GM18526 (cell line): Measurements from ENCODE around the gene TOMT.
A peak's percentile ranks its signal among the peaks of the same experiment; 100 is the strongest.

ENCODE experiments used
- POLR2A ChIP-seq: IDR thresholded peaks from 3 replicates; pipeline ENCODE4 v1.6.1; 2011; ENCODE audit not compliant: insufficient read length; ENCODE audit errors: extremely low read depth

The TOMT gene, protein sequence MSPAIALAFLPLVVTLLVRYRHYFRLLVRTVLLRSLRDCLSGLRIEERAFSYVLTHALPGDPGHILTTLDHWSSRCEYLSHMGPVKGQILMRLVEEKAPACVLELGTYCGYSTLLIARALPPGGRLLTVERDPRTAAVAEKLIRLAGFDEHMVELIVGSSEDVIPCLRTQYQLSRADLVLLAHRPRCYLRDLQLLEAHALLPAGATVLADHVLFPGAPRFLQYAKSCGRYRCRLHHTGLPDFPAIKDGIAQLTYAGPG

DNA sequence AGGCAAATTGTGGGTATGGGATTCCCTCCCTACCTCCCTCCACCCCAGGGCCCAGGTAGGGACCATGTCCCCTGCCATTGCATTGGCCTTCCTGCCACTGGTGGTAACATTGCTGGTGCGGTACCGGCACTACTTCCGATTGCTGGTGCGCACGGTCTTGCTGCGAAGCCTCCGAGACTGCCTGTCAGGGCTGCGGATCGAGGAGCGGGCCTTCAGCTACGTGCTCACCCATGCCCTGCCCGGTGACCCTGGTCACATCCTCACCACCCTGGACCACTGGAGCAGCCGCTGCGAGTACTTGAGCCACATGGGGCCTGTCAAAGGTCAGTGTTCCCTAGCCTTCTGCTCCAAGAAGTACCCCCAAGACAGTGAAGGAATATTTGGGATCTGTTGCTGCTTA is at the start of gene TOMT:
TOMT (plus strand) TSS at position 37 of the 400 bp plus-strand sequence; CDS start at position 65, 28 bp downstream.
- TF ChIP-seq POLR2A = no peak

DNA sequence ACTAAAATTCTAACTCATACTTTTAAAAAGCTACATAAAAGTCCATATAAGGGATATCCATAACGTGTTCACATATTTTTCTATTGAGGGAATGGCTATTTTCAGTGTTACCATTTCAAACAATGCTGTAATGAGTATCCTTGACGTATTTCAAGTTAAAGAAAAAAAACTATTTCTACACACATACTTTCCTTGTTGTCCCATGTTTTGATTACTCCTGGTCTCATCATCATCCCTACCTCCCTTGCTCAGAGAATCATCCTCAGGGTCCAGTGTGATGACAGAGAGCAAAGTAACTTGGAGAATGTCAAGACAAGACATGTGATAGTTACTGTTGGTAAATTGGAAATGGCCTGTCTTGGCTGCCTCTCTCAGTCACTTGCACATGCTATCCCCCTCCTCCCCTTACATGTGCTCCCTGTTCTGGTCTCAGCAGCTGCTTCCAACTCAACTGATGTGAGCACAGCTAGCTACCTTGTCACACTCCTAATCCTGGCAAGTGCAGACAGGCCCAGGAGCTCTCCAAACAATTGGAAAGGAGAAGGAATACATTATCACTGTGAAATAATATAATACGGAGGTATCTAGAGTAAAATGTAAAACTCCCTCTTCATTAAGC is 47.2 kb upstream of the TOMT start:
- TF ChIP-seq POLR2A = no peak

DNA sequence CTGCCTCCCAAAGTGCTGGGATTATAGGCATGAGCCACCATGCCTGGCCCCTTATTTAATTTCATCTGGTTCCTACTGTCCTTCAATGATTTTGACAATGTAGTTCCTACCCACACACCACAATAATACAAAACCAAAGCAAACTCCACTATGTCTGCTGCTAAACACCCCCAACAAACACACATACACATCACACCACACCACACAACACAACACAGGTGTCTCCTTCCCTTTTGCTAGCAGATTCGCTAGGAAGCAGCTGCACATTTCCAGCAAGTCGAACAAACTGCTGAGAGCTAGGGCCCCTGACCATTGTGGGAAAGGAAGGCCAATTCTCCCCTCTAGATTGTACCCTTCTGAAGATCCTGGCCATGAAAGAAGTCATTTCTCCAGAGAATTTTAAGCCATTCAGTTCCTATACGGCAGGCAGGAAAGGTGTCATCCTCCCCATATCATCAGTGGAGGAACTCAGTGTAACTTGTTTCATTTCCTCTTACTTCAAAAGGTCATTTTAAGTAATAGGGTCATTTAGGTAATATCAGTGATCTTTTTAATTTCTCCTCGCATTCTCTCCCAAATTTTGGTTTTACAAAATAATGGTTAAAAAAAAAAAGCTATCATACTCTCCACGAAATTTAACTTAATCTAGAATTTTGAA is 43.9 kb upstream of the TOMT start:
- no peak for TF ChIP-seq POLR2A

DNA sequence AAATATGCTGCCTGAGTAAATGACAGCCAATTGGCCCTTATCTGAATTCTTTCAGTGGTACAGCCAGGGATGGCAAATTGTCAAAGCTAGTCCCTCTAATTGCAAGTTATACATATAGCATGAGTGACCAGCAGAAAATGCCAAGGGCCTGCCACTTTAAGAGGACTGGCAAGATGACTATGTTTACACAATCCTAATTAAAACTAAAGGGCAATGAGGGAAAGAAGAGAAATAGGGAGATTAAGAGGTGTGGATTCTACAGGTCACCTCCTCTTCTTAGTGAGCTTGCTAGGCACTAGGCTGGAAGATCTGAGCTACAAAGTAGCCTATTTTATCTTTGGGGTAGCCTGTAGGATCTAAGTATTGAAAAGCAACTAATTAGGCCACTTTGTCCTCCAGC is 38.9 kb upstream of the TOMT start:
- no peak for TF ChIP-seq POLR2A

DNA sequence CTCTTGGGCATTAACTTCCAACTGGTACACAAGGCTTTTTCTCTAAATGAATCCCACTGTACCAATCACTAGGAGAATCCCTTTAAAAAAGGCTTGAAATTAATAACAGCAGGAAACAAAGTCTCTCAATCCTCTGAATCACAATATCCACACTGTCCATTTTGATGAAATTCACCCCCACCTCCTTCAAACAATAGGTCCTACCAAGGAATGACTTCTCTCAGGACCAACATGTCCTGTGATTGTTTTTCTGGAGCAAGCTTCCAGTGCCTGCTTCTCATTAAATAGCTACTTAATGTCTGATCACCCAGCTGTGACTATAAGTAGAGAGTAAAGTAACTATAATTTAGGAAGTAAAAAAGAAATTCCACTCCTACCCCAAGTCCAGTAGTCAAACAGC is 38.5 kb upstream of the TOMT start:
- no peak for TF ChIP-seq POLR2A

DNA sequence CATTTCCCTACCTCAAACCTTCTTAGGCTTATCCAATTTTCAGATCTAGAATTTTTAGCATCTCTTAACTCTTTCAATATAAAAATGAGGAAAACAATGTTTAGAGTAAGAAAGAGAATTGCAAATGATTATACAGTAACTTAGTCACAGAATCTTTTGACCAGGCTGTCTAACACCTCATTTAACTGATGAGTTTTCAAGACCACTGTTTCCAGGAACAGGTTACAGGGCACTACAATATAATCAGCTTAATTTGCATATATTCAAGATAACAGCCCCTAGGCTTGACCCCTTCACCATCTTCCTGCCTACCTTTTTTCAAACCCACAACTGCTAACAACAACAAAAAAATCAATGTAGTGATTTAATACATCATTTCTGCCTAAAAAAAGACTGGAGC is 38.0 kb upstream of the TOMT start:
- no peak for TF ChIP-seq POLR2A

DNA sequence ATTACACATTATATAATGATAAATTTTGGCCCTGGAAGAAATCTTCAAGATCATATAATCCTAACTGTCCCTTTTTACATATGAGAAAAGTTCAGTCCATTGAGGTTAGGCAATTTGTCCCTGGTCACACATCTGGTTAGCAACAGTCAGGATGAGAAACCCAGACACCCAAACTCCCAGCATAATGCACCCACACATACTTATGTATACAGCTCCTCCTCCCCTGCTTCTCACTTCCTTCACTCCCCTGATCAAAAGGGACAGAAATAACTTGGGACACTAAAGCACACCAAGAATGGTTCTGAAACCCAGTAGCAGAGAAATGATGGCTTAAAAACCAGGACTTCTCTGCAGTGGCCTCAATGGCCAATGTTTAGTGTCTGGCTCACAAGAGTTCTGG is 36.5 kb upstream of the TOMT start:
- no peak for TF ChIP-seq POLR2A

DNA sequence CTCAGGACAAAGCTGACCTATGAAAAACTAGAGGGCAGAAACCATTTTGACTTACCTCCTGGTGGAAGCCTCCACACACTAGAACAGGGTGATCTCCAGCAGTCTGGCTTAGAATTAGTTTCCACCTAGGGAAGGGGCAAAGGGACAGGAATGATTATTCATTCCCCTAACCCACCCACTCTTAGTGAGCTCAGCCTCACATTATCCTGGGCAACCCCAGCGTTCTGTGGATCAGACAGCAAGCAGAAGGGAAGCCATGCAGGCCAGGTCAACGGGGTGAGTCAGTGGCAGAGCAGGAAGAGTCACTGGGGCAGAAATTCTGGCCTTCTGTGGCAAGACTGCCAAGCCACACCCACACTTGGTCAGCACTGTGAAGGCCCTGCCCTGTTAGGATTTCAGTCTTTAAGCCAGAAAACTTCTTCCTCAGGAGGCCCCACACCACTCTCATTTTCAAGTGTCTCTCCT is 35.9 kb upstream of the TOMT start:
- TF ChIP-seq POLR2A = no peak

DNA sequence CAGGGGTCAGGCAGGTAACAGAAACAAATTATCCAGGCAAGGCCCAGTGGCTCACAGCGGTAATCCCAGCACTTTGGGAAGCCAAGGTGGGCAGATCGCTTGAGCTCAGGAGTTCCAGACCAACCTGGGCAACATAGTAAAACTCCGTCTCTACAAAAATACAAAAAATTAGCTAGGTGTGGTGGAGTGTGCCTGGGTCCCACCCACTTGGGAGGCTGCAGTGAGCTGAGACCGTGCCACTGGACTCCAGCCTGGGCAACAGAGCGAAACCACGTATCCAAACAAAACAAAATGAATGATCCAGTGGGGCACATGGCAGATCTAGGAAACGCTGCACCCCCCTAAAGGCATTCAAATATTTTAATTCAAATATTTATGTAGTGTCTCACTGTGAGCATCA is 35.2 kb upstream of the TOMT start:
- TF ChIP-seq POLR2A = no peak

DNA sequence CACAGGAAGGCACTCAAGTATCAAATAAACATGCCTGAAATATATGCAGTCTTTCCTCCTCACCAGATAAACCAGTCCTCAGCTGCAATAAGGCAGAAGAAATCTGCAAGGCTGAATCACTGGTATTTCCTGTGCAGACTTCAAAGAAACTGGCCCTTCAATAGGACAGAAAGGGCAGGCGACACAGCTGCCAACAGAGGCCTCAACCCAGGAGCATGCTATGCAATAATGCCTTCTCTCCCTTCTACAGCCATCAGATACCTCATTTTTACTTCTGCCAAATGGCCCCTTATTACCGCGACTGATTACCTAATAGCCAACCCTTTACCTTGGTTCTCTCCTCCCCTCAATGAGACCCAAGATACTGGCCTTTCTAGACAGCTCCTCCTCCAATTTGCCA is 33.4 kb upstream of the TOMT start:
- no peak for TF ChIP-seq POLR2A

DNA sequence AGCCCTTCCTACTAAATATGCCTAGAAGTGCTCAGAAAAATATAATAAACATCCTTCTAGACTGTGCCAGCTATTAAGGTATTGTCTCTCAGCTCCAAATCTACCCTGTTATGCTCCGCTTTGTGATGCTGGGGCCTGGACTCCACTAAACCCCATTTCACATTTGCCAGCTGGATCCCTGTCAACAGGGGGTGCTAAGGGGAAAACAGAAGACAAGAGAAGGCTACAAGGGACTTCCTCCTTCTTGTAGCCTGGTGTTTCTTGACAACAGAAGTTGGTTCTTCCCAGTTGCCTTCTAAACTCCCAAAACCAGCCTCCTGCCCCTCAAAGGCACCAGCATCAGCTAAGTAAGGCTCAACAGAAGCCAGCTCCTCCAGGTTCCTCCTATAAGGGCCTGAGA is 30.6 kb upstream of the TOMT start:
- TF ChIP-seq POLR2A = no peak

DNA sequence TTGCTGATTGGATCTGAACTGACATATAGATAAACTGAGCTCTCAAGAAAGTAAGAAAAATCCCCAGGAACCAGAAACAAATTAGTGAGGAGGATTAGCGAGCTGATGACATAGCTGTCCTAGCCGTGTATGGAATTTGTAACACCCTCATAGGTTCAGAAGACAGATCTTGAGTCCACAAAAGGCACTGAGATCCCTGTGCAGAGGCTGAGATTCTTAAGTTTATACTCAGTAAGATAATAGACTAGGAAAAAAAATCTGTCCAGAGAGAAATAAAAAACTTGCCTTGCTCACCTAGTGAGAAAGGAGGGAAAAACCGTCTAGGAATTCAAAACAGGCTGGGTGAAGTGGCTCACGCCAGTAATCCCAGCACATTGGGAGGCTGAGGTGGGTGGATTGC is 30.0 kb upstream of the TOMT start:
- no peak for TF ChIP-seq POLR2A

DNA sequence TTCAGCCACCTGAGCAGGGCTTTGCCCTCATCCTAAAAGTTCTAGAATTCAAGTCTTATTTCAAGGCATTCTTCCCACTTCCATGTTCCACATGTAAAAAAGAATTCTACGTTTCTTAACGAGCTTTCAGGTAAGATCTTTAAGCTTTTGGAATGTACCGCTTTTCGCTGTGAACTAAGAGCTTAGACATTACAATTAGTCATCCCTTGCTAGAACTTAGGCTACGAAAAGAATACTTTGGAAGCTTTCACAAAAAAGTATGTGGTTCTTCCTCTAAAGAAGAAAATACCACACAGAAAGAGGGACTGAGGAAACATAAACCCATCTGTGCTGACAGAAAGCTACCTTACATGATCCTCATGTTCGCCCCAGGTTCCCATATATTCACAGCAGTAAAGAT is 27.2 kb upstream of the TOMT start:
- no peak for TF ChIP-seq POLR2A

DNA sequence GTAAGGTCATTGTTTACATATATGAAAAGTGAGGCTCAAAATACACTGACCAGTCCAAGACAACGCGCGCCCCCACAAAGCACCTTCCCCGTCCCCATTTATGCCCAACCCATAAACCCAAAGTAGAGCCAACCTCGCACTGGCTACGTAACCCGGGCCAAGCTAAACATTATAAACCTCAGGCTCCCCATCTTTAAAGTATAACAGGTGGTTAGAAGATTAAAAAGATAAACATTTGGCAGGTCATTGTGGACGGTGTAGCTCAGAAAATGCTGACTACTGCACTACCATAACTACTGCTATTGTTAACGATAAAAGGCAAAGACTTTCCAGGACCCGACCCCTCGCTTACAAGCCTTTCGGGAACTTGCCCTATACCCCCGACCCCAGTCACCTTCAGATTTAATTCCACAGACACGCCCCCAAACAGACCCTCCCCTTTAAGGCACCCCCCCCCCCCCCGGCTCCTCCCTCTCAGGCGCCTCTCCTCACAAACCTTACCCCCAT is 25.9 kb upstream of the TOMT start:
- no peak for TF ChIP-seq POLR2A

DNA sequence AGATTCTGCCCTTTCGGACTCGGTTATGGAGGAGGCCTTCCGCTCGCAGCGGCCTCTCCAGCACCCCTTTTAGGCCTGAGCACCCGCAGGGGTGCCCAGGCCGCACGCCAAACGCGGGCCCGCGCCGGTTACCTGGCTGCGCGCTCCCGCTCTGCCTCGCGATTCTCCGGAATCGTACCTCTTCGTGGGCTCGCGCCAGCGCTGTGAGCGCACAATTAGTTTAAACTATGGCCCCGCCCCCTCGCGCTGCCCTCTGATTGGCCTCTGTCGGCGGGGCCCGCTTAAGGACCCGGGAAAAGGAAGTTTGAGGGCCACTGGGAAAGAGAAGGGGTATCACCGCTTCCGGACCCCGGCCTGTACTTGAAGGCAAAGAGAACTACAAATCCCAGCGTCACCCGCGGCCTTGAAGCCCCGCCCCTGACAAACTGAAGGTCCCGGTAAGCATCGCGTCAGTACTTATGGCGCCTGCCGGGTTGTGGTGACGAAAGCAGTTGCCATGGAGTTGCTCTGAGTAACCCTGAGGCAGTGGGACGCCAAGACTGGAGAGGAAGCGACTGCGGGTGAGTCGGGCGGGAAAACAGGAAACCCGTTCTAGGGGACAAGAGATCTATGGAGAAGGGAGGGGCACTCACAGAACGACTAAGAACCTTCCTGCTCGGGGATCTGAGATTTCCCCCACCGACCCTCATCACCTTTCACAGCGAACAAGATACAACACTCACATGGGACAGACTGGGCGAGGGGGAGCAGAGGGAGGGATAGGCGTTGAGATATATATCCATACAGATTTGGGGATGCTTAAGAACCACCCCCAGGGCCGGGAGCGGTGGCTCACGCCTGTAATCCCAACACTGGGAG is 25.2 kb upstream of the TOMT start, which contains the start of the genes LRRC51 and NUMA1:
LRRC51 (plus strand) TSS at position 525 of the 858 bp plus-strand sequence. CDS start 8,234 bp downstream, outside the sequence.
NUMA1 (minus strand) TSS at position 217 of the 858 bp plus-strand sequence. CDS start 44,599 bp downstream, outside the sequence.
- peak; percentile 62 for TF ChIP-seq POLR2A
